Mesodermal cell (in vitro differentiated cells): ENCODE measurements around the gene ACOT7.
"Not testable (repeated sequence)": the region's sequence is repeated elsewhere in the genome, so short reads cannot be mapped to it uniquely, and the experiment has no call there.

Experiments
- H3K27ac ChIP-seq: 2 replicates; pipeline ENCODE4 v1.7.0; 2013; ENCODE audit warnings: mild to moderate bottlenecking, low read depth, low read length, moderate library complexity; ENCODE audit not compliant: severe bottlenecking
- H3K36me3 ChIP-seq: 2 replicates; pipeline ENCODE4 v1.7.1; 2013; ENCODE audit warnings: mild to moderate bottlenecking, low read length, moderate library complexity; ENCODE audit not compliant: control insufficient read depth, insufficient read depth
- H3K4me1 ChIP-seq: one replicate; pipeline ENCODE4 v1.7.1; 2013; ENCODE audit warnings: mild to moderate bottlenecking, low read length; ENCODE audit not compliant: insufficient read depth, control insufficient read depth, poor library complexity, severe bottlenecking
- H3K4me3 ChIP-seq: 2 replicates; pipeline ENCODE4 v1.7.0; 2013; ENCODE audit warnings: low read length, control low read depth, mild to moderate bottlenecking; ENCODE audit not compliant: insufficient read depth, poor library complexity, severe bottlenecking; ENCODE audit errors: extremely low read depth
- H3K9me3 ChIP-seq: 2 replicates; pipeline ENCODE4 v1.7.1; 2013; ENCODE audit warnings: mild to moderate bottlenecking, low read length, moderate library complexity; ENCODE audit not compliant: control insufficient read depth
- WGBS, 2 experiments: methylation state at CpG; one replicate each; pipeline ENCODE4 v1.1.5; 2013; ENCODE audit warnings: missing lambda C conversion rate in 2 of 2; ENCODE audit not compliant: insufficient coverage in 2 of 2; 5-methylcytosine and 5-hydroxymethylcytosine counted together

Gene ACOT7

DNA sequence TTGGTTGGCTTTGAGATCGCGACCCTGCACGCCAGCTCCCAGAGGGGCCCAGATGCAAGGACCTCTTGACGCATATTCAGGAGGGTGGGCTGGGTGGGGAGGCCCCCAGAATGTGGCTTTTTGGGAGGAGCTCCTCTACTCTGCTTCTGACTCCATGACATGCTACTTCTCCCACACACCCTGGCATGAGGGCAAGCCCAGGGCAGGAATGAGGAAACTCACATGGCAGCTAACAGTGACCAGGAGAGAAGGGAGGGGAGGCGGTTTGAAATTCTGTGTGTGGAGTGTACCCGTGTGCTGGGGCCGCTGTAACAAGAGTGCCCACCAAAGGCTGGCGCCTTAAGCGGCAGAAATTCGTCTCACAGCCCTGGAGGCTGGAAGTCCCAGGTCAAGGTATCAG lies 71.4 kb downstream of the ACOT7 start:
- no peaks in the 10 kb centered on the region for H3K9me3 ChIP-seq
- H3K4me3 ChIP-seq: no peak overlapping the region
- 93 to 94% methylated on average over 7 to 10 of the region's 10 CpGs for WGBS, 2 experiments
- H3K4me1 ChIP-seq: peaks cover 4% of the 10 kb centered on the region
- H3K36me3 ChIP-seq: peaks cover 44% of the 10 kb centered on the region
- H3K27ac ChIP-seq: no peak overlapping the region

DNA sequence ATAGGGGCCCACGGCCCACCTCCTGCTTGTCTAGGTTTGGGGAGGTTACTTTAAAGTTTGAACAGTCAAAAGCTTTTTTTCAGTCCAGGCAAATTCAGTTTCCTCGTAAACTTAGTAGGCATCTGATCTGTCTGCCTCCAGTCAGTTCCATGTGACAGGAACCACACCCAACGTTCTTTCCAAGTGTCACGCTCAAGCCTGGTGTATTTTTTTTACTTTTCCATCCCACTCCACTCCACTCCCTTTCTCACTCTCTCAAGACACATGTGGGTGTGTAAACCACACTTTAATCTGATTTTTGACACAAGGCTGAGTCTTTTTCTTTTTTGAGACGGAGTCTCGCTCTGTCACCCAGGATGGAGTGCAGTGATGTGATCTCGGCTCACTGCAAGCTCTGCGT lies 72.4 kb downstream of the ACOT7 start:
- H3K27ac ChIP-seq: no peak overlapping the region
- no peak overlapping the region for H3K4me3 ChIP-seq
- no peaks in the 10 kb centered on the region for H3K9me3 ChIP-seq
- H3K36me3 ChIP-seq: peaks cover 43% of the 10 kb centered on the region
- 92 to 94% methylated on average over 6 to 8 of the region's 8 CpGs for WGBS, 2 experiments
- H3K4me1 ChIP-seq: peaks cover 5% of the 10 kb centered on the region

DNA sequence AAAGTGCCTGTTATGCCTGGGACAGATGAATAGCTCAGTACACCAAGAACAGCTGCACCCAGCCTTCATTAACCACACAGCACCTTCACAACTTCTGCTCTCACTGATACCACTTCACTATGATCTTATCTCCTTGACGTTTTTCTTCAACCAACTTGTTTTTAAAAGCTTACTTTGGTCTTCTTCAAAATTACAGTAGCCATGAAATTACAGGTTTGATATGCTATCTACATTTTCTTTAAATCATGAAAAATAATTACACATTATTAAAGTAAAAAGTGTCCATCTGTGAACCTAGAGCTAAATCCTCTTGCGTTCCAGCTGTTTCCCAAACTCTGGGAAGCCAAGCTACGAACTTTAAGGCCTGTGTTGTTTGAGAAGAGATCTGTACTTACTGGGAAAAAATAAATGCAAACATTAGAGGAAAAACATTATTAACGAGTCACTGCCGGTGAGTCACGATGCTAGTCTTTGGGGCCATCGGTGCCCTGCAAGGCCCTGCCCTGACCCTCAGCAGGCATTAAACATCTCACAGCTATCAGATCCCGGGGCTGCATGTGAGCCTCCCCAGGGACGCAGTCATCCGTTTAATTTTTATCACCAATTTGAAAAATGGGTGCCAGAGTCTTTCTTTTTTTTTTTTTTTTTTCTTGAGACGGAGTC lies 76.3 kb downstream of the ACOT7 start:
- 92 to 97% methylated on average over 7 to 10 of the region's 11 CpGs for WGBS, 2 experiments
- Histone ChIP-seq H3K36me3 (peaks cover 49% of the 10 kb centered on the region), H3K27ac (peak overlapping the region; percentile 45), H3K4me3 (no peak overlapping the region), H3K9me3 (no peaks in the 10 kb centered on the region), H3K4me1 (peaks cover 5% of the 10 kb centered on the region)

DNA sequence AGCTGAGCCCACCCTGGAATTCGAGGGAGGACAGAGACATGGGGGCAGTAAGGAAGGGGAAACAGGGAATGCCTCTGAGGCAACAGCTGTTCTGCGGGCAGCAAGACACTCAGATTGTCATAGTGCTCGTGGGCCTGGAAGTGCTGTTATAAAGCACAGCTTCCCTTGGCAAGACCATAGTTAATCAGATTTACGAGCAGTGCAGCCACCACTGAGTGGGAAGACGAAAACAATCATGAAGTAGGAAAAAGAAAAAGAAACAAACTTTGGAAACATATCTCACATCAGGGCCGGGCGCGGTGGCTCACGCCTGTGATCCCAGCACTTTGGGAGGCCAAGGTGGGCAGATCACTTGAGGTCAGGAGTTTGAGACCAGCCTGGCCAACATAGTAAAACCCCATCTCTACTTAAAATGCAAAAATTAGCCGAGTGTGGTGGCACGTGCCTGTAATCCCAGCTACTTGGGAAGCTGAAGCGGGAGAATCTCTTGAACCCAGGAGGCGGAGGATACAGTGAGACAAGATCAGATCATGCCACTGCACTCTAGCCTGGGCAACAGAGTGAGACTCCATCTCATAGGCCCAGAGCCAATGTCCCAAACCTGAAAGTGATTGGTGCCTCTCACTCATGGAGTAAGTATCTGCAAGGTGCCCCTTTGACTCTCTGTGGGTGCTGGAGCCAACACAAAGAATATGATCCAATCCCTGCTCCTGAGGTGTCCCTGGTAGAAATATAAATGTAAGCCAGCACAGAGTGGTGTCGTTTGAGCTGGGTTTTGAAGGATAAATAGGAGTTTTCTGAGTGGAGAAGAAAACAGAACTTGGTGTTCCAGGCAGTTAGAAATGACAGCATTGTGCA lies 77.1 kb downstream of the ACOT7 start:
- WGBS, 2 experiments: 93 to 97% methylated on average over 13 to 14 of the region's 14 CpGs
- H3K27ac ChIP-seq: peak overlapping the region; percentile 41
- no peak overlapping the region for H3K4me3 ChIP-seq
- peaks cover 55% of the 10 kb centered on the region for H3K36me3 ChIP-seq
- H3K9me3 ChIP-seq: no peaks in the 10 kb centered on the region
- peaks cover 5% of the 10 kb centered on the region for H3K4me1 ChIP-seq

DNA sequence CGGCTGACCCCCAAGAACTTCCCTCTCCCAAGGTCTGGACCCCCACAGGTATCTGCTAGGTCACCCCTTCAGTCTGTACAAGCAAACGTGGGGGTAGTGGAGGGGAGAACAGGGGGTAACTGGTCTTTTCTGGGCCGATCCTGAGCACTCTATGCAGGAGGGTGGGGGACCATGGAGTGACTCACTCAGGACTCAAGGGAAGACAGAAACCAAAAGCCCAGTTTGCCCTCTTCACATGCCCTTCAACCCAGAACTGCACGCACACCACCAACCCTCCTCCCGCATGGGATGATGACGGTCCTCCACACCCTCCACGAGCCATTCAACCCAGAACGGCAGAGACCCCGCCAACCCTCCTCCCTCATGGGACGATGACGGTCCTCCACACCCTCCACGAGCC lies 79.1 kb downstream of the ACOT7 start:
- Histone ChIP-seq H3K9me3 (no peaks in the 10 kb centered on the region), H3K36me3 (peaks cover 53% of the 10 kb centered on the region), H3K4me1 (peaks cover 5% of the 10 kb centered on the region), H3K4me3 (no peak overlapping the region), H3K27ac (no peak overlapping the region)
- 86 to 96% methylated on average over 7 to 10 of the region's 12 CpGs for WGBS, 2 experiments

DNA sequence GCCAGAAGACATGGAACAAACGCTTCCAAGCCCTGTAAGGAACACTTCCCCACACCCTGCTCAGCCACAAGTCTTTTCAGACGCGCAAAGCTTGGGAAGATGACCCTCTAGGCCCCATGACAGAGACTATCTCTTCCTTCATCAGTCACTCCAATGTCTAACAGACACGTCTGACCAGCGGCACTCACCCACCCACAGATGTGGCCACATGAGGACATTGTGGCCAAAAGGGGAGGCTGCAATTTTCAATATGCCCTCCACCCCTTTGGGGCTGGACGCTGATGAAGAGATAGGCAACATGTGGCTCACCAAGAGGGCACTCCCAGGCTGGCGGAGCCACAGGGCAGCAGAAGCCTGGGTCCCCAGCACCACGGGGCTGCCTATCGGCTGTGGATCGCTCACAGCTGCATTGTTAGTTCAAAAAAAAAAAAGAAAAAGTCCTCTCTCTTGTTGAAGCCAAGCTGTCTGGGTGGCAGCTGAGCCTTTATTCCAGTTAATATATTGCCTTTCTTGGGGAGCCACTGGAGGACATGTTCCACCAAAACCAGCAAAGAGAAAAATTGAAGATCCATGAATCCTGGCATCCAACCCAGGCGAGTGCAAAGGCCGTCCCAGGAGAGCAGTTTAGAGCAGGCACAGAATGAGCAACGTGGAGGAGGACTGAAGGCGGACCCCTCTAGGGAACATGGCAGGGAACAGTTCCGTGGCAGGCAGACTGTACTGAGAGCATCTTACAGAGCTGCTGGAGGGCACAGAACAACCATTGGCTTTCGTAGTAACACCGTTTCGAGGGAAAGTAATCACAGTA lies 80.0 kb downstream of the ACOT7 start:
- peaks cover 5% of the 10 kb centered on the region for H3K4me1 ChIP-seq
- H3K27ac ChIP-seq: no peak overlapping the region
- WGBS, 2 experiments: 93 to 97% methylated on average over 14 to 18 of the region's 18 CpGs
- H3K9me3 ChIP-seq: no peaks in the 10 kb centered on the region
- H3K36me3 ChIP-seq: peaks cover 53% of the 10 kb centered on the region
- no peak overlapping the region for H3K4me3 ChIP-seq

DNA sequence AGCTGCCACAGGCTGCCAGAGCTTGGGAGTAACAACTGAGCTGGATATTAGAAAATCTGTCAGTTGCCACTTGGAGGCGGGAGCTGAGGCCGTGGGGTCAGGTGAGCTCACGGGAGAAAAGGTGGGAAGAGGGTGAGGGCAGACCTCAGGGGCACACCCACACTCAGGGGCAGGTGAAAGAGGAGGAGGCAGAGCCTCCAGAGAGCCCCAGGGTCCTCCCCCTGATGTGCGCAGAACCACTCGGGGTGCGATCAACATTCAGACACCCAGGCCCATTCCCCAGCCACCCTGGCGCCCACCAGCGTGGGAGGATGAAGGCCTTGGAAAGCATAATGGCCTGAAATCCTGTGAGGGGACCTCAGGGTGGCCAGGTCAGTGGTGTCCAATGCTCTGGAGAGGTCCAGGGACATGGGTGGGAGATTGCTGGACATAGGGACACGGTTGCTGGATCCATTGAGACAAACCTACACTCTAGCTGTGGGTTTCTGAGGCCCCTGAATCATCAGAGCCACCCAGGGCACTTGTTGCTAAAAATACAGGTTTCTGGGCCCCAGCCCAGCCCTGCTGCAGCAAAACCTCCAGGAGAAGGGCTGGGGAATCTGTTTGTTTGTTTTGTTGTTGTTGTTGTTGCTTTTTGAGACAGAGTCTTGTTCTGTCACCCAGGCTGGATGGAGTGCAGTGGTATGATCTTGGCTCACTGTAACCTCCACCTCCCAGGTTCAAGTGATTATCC lies 83.3 kb downstream of the ACOT7 start:
- Histone ChIP-seq H3K27ac (no peak overlapping the region), H3K9me3 (no peaks in the 10 kb centered on the region), H3K36me3 (peaks cover 45% of the 10 kb centered on the region), H3K4me3 (no peak overlapping the region), H3K4me1 (no peaks in the 10 kb centered on the region)
- 98% methylated on average over 9 of the region's 9 CpGs for WGBS, 2 experiments

DNA sequence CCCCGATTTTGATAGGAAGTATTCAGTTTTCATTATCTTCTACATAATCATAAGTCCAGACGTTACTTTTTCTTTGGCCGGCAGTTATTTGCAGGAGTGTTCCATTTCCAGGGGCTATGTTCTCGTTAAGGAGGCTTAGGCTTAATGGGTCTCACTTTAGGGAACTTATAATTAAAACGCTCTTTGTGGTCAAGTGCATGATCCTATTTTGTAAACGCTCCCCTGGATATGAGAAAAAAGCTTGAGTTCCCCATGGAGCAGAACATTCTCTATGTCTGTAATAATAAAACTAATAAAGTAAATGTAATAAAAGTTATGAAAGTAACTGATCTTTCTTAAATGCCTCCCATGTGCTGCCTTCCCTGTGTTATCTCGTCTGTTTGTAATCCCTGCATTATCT lies 84.0 kb downstream of the ACOT7 start:
- Histone ChIP-seq H3K4me3 (no peak overlapping the region), H3K36me3 (peaks cover 38% of the 10 kb centered on the region), H3K27ac (no peak overlapping the region), H3K4me1 (no peaks in the 10 kb centered on the region), H3K9me3 (no peaks in the 10 kb centered on the region)
- WGBS, 2 experiments: 83 to 100% methylated on average over 1 to 3 of the region's 7 CpGs

DNA sequence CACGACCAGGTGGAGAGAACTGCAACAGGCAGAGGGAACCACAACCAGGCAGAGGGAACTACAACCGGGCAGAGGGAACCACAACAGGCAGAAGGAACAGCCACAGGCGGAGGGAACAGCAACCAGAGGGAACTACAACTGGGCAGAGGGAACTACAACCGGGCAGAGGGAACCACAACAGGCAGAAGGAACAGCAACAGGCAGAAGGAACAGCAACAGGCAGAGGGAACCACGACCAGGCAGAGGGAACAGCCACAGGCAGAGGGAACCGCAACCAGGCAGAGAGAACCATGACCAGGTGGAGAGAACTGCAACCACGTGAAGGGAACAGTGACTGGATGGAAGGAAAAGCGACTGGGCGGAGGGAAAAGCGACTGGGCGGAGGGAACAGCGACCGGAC lies 85.1 kb downstream of the ACOT7 start:
- H3K4me1 ChIP-seq: no peaks in the 10 kb centered on the region
- WGBS, 2 experiments: 96 to 97% methylated on average over 11 of the region's 13 CpGs
- no peak overlapping the region for H3K4me3 ChIP-seq
- H3K36me3 ChIP-seq: peaks cover 34% of the 10 kb centered on the region
- H3K27ac ChIP-seq: no peak overlapping the region
- no peaks in the 10 kb centered on the region for H3K9me3 ChIP-seq

DNA sequence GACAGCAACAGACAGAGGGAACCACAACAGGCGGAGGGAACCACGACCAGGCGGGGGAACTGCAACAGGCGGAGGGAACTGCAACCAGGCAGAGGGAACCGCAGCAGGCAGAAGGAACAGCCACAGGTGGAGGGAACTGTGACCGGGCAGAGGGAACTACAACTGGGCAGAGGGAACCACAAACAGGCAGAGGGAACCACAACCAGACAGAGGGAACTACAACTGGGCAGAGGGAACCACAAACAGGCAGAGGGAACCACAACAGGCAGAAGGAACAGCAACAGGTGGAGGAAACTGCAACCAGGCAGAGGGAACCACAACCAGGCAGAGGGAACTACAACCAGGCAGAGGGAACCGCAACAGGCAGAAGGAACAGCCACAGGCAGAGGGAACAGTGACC lies 85.9 kb downstream of the ACOT7 start:
- H3K4me3 ChIP-seq, H3K27ac ChIP-seq, H3K4me1 ChIP-seq, H3K9me3 ChIP-seq: not testable (repeated sequence)
- 95 to 96% methylated on average over 7 of the region's 7 CpGs for WGBS, 2 experiments
- peaks cover 32% of the 10 kb centered on the region for H3K36me3 ChIP-seq
